LNCaP clone FGC (cell line): ENCODE results near the gene SHBG.

Source experiments
- DNase-seq: peaks from one replicate; pipeline ENCODE4 v3.0.0-alpha.2; 2011; ENCODE audit warnings: low read depth
- H3K4me3 ChIP-seq: 2 replicates; pipeline ENCODE4 v1.5.1; 2011; ENCODE audit warnings: mild to moderate bottlenecking, low read depth, low read length, control low read depth
- TF ChIP-seq, protein P1 (sequence below): IDR thresholded peaks from 2 replicates; pipeline ENCODE4 v1.5.1; 2012; ENCODE audit warnings: mild to moderate bottlenecking; ENCODE audit not compliant: control insufficient read depth, insufficient read depth; ENCODE audit errors: extremely low read depth

Gene SHBG, protein sequence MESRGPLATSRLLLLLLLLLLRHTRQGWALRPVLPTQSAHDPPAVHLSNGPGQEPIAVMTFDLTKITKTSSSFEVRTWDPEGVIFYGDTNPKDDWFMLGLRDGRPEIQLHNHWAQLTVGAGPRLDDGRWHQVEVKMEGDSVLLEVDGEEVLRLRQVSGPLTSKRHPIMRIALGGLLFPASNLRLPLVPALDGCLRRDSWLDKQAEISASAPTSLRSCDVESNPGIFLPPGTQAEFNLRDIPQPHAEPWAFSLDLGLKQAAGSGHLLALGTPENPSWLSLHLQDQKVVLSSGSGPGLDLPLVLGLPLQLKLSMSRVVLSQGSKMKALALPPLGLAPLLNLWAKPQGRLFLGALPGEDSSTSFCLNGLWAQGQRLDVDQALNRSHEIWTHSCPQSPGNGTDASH

DNA sequence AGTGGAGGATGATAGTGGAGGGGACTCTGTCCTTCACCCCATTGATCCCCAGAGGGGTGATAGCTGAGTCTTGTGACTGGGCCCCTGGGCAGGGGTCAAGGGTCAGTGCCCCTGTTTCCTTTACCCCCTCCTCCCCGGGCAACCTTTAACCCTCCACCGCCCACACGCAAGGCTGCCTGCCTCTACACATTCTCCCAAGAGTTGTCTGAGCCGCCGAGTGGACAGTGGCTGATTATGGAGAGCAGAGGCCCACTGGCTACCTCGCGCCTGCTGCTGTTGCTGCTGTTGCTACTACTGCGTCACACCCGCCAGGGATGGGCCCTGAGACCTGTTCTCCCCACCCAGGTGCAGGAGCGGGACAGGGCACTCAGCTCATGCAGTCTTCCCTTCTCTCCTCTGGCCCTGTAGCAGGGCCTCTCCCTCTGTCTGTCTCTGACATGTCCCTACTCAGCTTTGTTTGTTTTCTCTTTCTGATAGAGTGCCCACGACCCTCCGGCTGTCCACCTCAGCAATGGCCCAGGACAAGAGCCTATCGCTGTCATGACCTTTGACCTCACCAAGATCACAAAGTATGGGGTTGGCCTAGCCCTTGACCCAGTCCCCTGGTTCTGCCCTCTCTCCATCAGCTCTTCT lies at the start of gene SHBG:
TSS of gene SHBG (plus strand) at position 197 of the 633 bp plus-strand sequence. CDS start at position 235, 38 bp downstream.
- H3K4me3 ChIP-seq = no peak within 1 kb of the TSS
- DNase-seq = no peak
- TF ChIP-seq, protein P1, sequence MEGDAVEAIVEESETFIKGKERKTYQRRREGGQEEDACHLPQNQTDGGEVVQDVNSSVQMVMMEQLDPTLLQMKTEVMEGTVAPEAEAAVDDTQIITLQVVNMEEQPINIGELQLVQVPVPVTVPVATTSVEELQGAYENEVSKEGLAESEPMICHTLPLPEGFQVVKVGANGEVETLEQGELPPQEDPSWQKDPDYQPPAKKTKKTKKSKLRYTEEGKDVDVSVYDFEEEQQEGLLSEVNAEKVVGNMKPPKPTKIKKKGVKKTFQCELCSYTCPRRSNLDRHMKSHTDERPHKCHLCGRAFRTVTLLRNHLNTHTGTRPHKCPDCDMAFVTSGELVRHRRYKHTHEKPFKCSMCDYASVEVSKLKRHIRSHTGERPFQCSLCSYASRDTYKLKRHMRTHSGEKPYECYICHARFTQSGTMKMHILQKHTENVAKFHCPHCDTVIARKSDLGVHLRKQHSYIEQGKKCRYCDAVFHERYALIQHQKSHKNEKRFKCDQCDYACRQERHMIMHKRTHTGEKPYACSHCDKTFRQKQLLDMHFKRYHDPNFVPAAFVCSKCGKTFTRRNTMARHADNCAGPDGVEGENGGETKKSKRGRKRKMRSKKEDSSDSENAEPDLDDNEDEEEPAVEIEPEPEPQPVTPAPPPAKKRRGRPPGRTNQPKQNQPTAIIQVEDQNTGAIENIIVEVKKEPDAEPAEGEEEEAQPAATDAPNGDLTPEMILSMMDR = no peak

DNA sequence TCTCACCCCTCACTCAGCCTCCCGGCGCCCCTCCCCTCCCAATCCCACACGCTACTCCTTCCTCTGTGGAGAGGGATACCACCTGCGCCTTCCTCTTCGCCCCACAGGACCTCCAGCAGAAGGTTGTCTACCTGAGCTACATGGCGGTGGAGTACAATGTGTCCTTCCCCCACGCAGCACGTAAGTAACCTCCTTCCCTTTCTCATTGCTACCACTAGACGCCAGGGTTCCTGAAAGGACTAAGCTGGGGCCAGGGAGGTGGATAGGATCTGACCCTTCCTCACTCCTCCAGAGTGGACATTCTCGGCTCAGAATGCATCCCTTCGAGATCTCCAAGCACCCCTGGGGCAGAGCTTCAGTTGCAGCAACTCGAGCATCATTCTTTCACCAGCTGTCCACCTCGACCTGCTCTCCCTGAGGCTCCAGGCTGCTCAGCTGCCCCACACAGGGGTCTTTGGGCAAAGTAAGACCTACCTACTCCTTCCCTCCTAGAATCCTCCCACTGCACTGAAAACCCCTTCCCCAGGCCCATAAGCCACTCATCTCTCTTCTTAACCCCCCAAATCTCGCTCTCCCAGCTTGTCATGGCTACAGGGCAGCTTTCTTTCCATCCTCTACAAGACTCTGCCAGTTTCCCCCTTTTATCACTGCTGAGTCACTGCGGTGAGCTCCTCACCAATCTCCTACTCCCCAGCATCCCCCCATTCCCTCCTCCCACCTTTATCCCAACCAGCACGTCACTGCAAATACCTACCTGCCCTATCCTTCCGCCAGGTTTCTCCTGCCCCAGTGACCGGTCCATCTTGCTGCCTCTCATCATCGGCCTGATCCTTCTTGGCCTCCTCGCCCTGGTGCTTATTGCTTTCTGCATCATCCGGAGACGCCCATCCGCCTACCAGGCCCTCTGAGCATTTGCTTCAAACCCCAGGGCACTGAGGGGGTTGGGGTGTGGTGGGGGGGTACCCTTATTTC lies 49.0 kb upstream of the SHBG start:
- TF ChIP-seq, protein P1 = no peak
- DNase-seq = no peak
- no peak overlapping the region for H3K4me3 ChIP-seq

DNA sequence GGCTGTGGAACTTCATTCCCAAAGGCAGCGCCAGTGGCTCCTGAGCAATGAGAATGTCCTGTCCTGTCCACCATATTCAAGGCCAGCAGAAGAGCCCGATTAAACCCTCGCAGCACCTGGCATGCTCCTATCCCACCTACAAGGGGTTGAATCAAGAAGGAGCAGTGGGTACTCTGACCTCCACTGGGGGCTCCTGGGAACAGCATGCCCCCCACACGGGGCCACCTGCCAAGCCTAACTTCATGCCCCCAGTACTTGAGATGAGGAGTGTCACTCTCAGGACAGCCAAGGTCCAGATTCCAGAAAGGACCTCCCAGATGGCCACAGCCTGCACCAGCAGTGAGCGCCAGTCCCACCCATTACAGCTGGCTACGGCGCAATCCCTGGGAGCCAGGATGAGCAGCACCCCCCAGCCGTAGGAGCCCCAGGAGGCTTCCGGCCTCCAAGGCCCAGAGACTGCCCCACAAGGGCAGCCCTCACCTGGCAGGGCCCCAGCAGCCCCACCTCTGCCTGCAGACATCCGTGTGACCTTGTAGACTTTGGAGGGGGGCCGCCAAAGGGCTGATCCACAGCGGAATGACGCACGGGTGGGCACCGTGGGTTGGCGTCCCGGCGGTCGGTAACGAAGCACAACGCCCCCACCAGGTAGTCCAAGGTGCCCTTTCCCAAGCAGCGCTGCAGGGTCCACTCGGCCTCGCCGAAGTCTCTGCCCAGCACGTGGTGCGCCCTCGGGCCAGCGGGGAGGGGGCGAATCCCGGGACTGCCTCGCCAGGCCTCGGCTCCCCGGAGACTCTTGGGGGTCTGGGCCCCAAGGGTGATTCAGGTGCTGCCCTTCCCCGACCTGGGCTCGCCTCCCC lies 47.3 kb upstream of the SHBG start:
- TF ChIP-seq, protein P1 = no peak
- H3K4me3 ChIP-seq = peak overlapping the region; percentile 91
- no peak for DNase-seq

DNA sequence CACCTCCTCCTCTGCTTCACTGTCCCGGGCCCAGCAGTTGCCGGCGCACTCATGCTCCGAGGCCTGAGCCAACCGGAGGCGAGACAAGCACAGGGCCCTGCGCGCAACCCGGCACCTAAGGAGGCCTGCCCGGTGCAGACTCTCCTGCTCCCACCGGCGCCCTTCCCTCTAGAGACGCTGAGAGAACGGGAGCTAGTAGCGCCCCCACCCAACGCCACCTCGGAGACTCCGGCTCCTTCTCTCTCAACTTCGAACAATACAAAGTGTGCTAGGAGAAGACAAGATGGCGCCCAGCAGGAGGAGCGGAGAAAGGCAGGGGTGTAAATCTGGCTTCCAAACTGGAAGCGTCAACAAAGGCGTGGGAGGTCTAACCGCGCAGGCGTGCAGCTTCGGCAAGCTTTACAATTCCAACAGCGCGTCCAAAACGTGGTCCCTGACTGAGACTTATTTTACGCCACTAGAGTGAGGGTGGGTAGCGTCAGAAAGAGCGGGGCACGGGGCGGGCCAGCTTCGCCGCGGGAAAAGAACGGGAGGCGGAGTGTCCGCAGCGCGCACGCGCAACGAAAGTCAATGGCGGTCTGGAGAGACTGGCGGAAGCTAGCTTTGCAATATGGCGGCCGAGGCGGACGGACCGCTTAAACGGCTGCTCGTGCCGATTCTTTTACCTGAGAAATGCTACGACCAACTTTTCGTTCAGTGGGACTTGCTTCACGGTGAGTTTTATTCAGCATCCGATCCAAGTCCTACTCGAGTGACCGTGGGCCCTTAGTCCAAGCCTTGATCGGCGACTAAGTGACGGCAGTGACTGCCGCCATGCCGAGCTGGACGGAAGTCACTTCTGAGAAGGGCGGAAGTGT lies 46.5 kb upstream of the SHBG start, which contains the start of gene MPDU1:
TSS of gene MPDU1 (plus strand) at position 600 of the 857 bp plus-strand sequence. CDS start at position 611, 11 bp downstream.
- peak; percentile 97 for DNase-seq
- H3K4me3 ChIP-seq = peak within 1 kb of the TSS; percentile 91
- TF ChIP-seq, protein P1 = no peak

DNA sequence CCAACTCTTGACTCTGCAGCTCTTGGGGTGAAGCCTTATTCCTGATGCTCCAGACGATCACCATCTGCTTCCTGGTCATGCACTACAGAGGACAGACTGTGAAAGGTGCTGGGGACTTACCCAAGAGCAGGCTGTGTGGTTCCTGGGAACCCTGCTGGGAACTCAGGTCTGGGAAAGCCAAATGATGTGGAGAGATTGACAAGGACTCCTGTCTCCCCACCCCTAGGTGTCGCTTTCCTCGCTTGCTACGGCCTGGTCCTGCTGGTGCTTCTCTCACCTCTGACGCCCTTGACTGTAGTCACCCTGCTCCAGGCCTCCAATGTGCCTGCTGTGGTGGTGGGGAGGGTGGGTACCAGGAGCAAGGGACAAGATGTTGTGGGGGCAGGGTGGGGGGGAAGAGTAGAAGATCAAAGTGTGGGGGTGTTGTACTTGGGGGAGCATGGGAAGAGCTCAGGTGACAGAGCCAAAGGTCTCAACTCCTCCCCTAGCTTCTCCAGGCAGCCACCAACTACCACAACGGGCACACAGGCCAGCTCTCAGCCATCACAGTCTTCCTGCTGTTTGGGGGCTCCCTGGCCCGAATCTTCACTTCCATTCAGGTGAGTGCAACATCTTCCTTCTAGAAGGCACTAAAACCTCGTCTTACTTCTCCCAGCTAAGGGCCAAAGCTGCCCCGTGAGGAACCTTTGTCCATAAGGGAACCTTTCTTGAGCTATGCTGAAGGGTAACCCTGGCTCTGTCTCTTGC lies 43.1 kb upstream of the SHBG start:
- TF ChIP-seq, protein P1 = peak; percentile 55
- DNase-seq = no peak
- no peak overlapping the region for H3K4me3 ChIP-seq
